H9 (cell line): ENCODE data around the gene CERKL. TPM values are rescaled to one million over a fixed set of nuclear protein-coding genes. Genes with fewer than 3 reads are reported as not detected.

Experiments
- DNase-seq: peaks from one replicate; pipeline ENCODE4 v3.0.0-alpha.2; 2017
- H2AFZ ChIP-seq: one replicate; pipeline ENCODE4 v1.6.1; 2013; ENCODE audit warnings: mild to moderate bottlenecking, low read length, control low read depth, moderate library complexity
- H2AK5ac ChIP-seq: 2 replicates; pipeline ENCODE4 v1.6.1; 2013; ENCODE audit warnings: low read length, control low read depth, mixed read lengths; ENCODE audit not compliant: insufficient read length
- H2BK120ac ChIP-seq: one replicate; pipeline ENCODE4 v1.6.1; 2013; ENCODE audit warnings: low read depth, mild to moderate bottlenecking, low read length, control low read depth, inconsistent platforms; ENCODE audit not compliant: poor library complexity, severe bottlenecking
- H2BK12ac ChIP-seq: 2 replicates; pipeline ENCODE4 v1.6.1; 2013; ENCODE audit warnings: low read length, control low read depth, mixed read lengths, low read depth; ENCODE audit not compliant: insufficient read length
- H2BK15ac ChIP-seq: 2 replicates; pipeline ENCODE4 v1.6.1; 2013; ENCODE audit warnings: low read depth, low read length, control low read depth
- H2BK20ac ChIP-seq: one replicate; pipeline ENCODE4 v1.6.1; 2013; ENCODE audit warnings: low read depth, mild to moderate bottlenecking, low read length, control low read depth, inconsistent platforms; ENCODE audit not compliant: poor library complexity, severe bottlenecking
- H2BK5ac ChIP-seq: 2 replicates; pipeline ENCODE4 v1.6.1; 2013; ENCODE audit warnings: low read length, control low read depth, mixed read lengths; ENCODE audit not compliant: insufficient read length
- H3K14ac ChIP-seq: 2 replicates; pipeline ENCODE4 v1.6.1; 2013; ENCODE audit warnings: low read length, control low read depth; ENCODE audit not compliant: insufficient read depth
- H3K18ac ChIP-seq: 2 replicates; pipeline ENCODE4 v1.6.1; 2013; ENCODE audit warnings: low read depth, mild to moderate bottlenecking, mixed read lengths, low read length, control low read depth; ENCODE audit not compliant: insufficient read length
- H3K23ac ChIP-seq: 2 replicates; pipeline ENCODE4 v1.6.1; 2013; ENCODE audit warnings: low read length, control low read depth, mixed read lengths, low read depth; ENCODE audit not compliant: insufficient read length
- H3K23me2 ChIP-seq: 2 replicates; pipeline ENCODE4 v1.6.1; 2013; ENCODE audit warnings: low read depth, mild to moderate bottlenecking, mixed read lengths, low read length, control low read depth; ENCODE audit not compliant: insufficient read length, poor library complexity, severe bottlenecking
- H3K27ac ChIP-seq: 2 replicates; pipeline ENCODE4 v1.5.1; 2013; ENCODE audit warnings: low read length, control low read depth, mixed read lengths, low read depth; ENCODE audit not compliant: insufficient read length
- H3K27me3 ChIP-seq: 2 replicates; pipeline ENCODE4 v1.6.1; 2013; ENCODE audit warnings: low read length, control low read depth, inconsistent platforms; ENCODE audit not compliant: insufficient read depth
- H3K4ac ChIP-seq: 2 replicates; pipeline ENCODE4 v1.6.1; 2013; ENCODE audit warnings: low read depth, mild to moderate bottlenecking, control low read depth, inconsistent platforms, low read length, moderate library complexity
- H3K4me1 ChIP-seq: 2 replicates; pipeline ENCODE4 v1.6.1; 2013; ENCODE audit warnings: low read length, control low read depth, inconsistent platforms; ENCODE audit not compliant: insufficient read depth
- H3K4me2 ChIP-seq: 2 replicates; pipeline ENCODE4 v1.6.1; 2013; ENCODE audit warnings: low read length, control low read depth, mixed read lengths; ENCODE audit not compliant: insufficient read length, insufficient read depth
- H3K56ac ChIP-seq: 2 replicates; pipeline ENCODE4 v1.6.1; 2013; ENCODE audit warnings: low read depth, mild to moderate bottlenecking, mixed read lengths, low read length, control low read depth; ENCODE audit not compliant: insufficient read length
- H3K79me1 ChIP-seq: 2 replicates; pipeline ENCODE4 v1.6.1; 2013; ENCODE audit warnings: low read depth, mild to moderate bottlenecking, moderate library complexity, low read length, control low read depth, inconsistent platforms; ENCODE audit not compliant: insufficient read depth, poor library complexity, severe bottlenecking
- H3K79me2 ChIP-seq: 2 replicates; pipeline ENCODE4 v1.6.1; 2013; ENCODE audit warnings: low read length, control low read depth, inconsistent platforms; ENCODE audit not compliant: insufficient read depth
- H3K9ac ChIP-seq: 2 replicates; pipeline ENCODE4 v1.6.1; 2013; ENCODE audit warnings: low read length, control low read depth, mixed read lengths; ENCODE audit not compliant: insufficient read length; ENCODE audit errors: extremely low read depth
- H3K9me3 ChIP-seq: one replicate; pipeline ENCODE4 v1.6.1; 2013; ENCODE audit warnings: low read depth, low read length, inconsistent platforms; ENCODE audit not compliant: control insufficient read depth
- H3T11ph ChIP-seq: one replicate; pipeline ENCODE4 v1.6.1; 2013; ENCODE audit warnings: mild to moderate bottlenecking, low read length, control low read depth, inconsistent platforms
- H4K20me1 ChIP-seq: one replicate; pipeline ENCODE4 v1.6.1; 2013; ENCODE audit not compliant: control insufficient read depth, insufficient read length, insufficient read depth
- H4K5ac ChIP-seq: 2 replicates; pipeline ENCODE4 v1.6.1; 2013; ENCODE audit warnings: low read depth, mild to moderate bottlenecking, mixed read lengths, low read length, control low read depth; ENCODE audit not compliant: insufficient read length
- H4K8ac ChIP-seq: replicated peaks from 2 replicates; pipeline ENCODE4 v1.6.1; 2013; ENCODE audit warnings: low read length, control low read depth, mixed read lengths, low read depth; ENCODE audit not compliant: insufficient read length
- H4K91ac ChIP-seq: 2 replicates; pipeline ENCODE4 v1.6.1; 2013; ENCODE audit warnings: low read depth, mild to moderate bottlenecking, moderate library complexity, mixed read lengths, low read length, control low read depth; ENCODE audit not compliant: insufficient read length
- H3K27ac Mint-ChIP-seq, 3 experiments: 2 replicates in 2 of 3; 3 replicates in 1 of 3; pipeline ENCODE4 v1.8.0; 2020 to 2021; ENCODE audit warnings: mixed read lengths in 3 of 3, mild to moderate bottlenecking in 1 of 3, moderate library complexity in 1 of 3
- H3K27me3 Mint-ChIP-seq: 2 replicates; pipeline ENCODE4 v1.8.0; 2021; ENCODE audit warnings: low read depth, mild to moderate bottlenecking, moderate library complexity, mixed read lengths
- H3K36me3 Mint-ChIP-seq, 3 experiments: 2 replicates in 2 of 3; 3 replicates in 1 of 3; pipeline ENCODE4 v1.8.0; 2020 to 2021; ENCODE audit warnings: low read depth in 3 of 3, mixed read lengths in 3 of 3; ENCODE audit not compliant: insufficient read depth in 1 of 3
- H3K4me1 Mint-ChIP-seq, 2 experiments: 2 replicates each; pipeline ENCODE4 v1.8.0; 2020; ENCODE audit warnings: mixed read lengths in 2 of 2
- H3K4me3 Mint-ChIP-seq, 2 experiments: 2 replicates in 1 of 2; 3 replicates in 1 of 2; pipeline ENCODE4 v1.8.0; 2020 to 2021; ENCODE audit warnings: mild to moderate bottlenecking in 2 of 2, mixed read lengths in 2 of 2, moderate library complexity in 1 of 2
- H3K9me3 Mint-ChIP-seq, 2 experiments: 2 replicates in 1 of 2; 3 replicates in 1 of 2; pipeline ENCODE4 v1.8.0; 2020; ENCODE audit warnings: mild to moderate bottlenecking in 2 of 2, mixed read lengths in 2 of 2, moderate library complexity in 1 of 2
- CTCF ChIP-seq: fragments of 200-600 bp; sonication (generic); conservative IDR thresholded peaks from 3 replicates; pipeline ENCODE4 v1.8.0; 2021; ENCODE audit warnings: antibody characterized with exemption, mild to moderate bottlenecking
- WGBS: extraction: QIAGEN DNeasy Blood & Tissue Kit; methylation state at CpG from one replicate; pipeline ENCODE4 v1.1.7; 2013; ENCODE audit warnings: missing lambda C conversion rate, low lambda C conversion rate, mixed read lengths; ENCODE audit not compliant: insufficient read length; ENCODE audit errors: extremely low coverage; 5-methylcytosine and 5-hydroxymethylcytosine counted together
- total RNA-seq: library from RNA; stranded (reverse); gene quantifications from 2 replicates; pipeline ENCODE4 v1.2.1, GENCODE V29; 2021

Gene CERKL
- total RNA-seq, 1 experiment from 2014 or later: not detected

- Histone ChIP-seq H3K4me2 (no peak overlapping the region), H4K91ac (no peak overlapping the region), H2AFZ (no peak overlapping the region), H2BK12ac (no peak overlapping the region), H3K79me1 (no peaks in the 10 kb centered on the region), H3K4ac (no peak overlapping the region), H3T11ph (no peak overlapping the region), H3K9me3 (no peaks in the 10 kb centered on the region), H3K23ac (no peak overlapping the region), H3K14ac (no peak overlapping the region), H4K5ac (no peak overlapping the region), H2BK5ac (no peak overlapping the region), H3K4me1 (no peaks in the 10 kb centered on the region), H3K27me3 (no peaks in the 10 kb centered on the region), H3K18ac (no peak overlapping the region), H2AK5ac (no peak overlapping the region), H3K79me2 (no peaks in the 10 kb centered on the region), H3K23me2 (no peaks in the 10 kb centered on the region), H4K20me1 (no peaks in the 10 kb centered on the region), H3K56ac (no peak overlapping the region), H2BK15ac (no peak overlapping the region), H3K9ac (no peak overlapping the region), H4K8ac (no peak overlapping the region), H2BK120ac (no peak overlapping the region), H2BK20ac (no peak overlapping the region), H3K27ac (no peak overlapping the region)
- TF ChIP-seq CTCF: no peak
- no peaks in the 10 kb centered on the region for H3K36me3 Mint-ChIP-seq
- H3K9me3 Mint-ChIP-seq: no peaks in the 10 kb centered on the region
- no peaks in the 10 kb centered on the region for H3K4me1 Mint-ChIP-seq
- WGBS: no CpG with 5 or more reads among the region's 4 CpGs
- H3K4me3 Mint-ChIP-seq: no peak overlapping the region
- H3K27ac Mint-ChIP-seq: no peak overlapping the region
- no peak for DNase-seq
- peaks cover 8% of the 10 kb centered on the region for H3K27me3 Mint-ChIP-seq
Measured at GRCh38 chr2:181632733-181633401, 24.0 kb downstream of the CERKL start.
